GM15510 (cell line): ENCODE results near the gene CCR9.

Experiments used
- POLR2A ChIP-seq: IDR thresholded peaks from 3 replicates; pipeline ENCODE4 v1.6.1; 2011; ENCODE audit warnings: borderline replicate concordance; ENCODE audit not compliant: insufficient read length; ENCODE audit errors: extremely low read depth

CCR9 gene

GRCh38 chr3:45950131-45950530 is 63.8 kb downstream of the CCR9 start:
- no peak for TF ChIP-seq POLR2A

DNA sequence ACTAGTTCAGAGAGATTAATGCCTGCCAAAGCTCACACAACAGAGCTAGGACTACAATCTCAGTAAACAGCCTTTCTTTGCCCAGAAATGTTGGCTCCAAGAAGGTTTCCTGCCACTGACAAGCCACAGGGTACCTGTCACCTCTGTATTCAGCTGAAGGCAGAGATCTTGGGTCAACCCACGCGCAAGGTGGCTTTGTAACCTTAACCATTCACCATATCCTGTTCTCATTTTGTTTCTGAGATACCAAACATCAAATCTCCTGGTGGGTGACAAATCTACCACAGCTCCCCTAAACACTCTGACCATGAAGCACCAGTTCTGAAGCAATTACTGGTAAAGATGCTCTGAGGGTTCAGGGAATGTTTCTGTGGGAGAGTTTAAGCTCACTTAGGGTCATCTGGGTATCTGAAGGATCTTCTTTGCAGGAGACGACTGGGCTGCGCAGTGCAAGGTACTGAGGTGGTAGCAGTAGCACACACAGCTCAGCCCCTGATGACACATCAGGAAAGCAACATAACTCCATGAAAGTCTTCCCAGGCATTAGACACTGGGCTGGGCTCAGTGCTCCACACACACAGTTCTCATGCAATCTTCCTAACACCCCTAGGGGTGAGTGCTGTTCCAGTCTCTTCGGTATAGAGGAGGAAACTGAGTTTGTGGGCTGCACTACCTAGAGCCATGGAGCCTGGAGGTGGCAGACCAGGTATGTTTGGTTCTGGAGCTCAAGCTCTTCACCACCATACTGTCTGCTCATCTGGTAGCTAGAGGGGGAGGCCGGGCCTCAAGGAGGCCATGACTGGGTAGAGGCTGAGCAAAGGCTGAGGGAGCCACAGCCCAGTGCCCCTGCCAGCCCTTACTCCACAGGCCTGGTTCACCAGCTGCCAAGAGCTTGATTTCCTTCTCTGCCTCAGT is 64.6 kb downstream of the CCR9 start:
- no peak for TF ChIP-seq POLR2A

DNA sequence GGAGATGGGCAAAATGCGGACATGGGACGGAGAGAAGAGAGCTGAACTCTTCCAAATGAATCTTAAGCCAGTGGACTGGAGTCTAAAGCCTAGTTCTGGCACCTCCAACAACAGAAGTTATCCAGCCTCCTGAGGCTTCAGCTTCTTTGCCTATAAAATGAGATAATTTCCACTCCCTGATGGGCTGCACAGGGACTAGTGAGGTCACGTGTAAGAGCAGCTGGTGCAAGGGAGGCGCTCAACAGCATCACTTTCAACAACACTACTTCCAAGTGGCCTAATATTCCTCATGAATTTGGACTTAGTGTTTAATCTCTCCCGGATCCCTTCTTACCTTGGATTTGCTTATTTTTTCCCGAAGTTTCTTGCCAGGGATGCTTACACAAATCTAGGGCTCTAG is 65.6 kb downstream of the CCR9 start:
- no peak for TF ChIP-seq POLR2A

DNA sequence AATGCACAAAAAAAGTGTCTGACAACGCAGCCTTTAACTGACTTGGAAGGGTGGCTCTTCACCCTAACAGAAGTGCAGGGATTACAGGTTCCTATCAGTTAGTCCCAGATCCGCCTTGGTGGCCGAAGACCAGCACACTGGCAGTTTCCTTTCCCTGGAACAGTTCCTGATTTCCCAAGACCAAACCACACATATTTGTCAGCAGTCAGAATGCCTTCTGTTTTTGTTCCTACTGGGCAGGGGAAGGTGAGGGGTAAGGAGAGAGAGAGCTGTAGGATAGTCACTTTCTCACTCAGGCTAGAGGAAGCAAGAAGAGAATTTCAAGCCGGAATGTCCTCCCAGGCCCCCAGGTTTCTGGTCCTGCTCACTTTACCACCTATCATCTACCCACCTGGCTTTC is 66.1 kb downstream of the CCR9 start:
- TF ChIP-seq POLR2A: no peak
